Subcutaneous abdominal adipose tissue (tissue), 5 donors: ENCODE data around the gene EFCAB9.
A peak's percentile ranks its signal among the peaks of the same experiment; 100 is the strongest.
"Not testable (repeated sequence)": the region's sequence is repeated elsewhere in the genome, so short reads cannot be mapped to it uniquely, and the experiment has no call there.

Source experiments
- H3K27ac ChIP-seq: one replicate; pipeline ENCODE4 v1.7.0; 2013; ENCODE audit warnings: low read depth, mild to moderate bottlenecking, inconsistent platforms, low read length, moderate library complexity
- H3K27me3 ChIP-seq, 5 donors: one replicate each; pipeline ENCODE4 v1.7.0; 2013; ENCODE audit warnings: low read length in 5 of 5, inconsistent platforms in 1 of 5; ENCODE audit not compliant: control insufficient read depth in 5 of 5, insufficient read depth in 4 of 5
- H3K36me3 ChIP-seq, 5 donors: one replicate each; pipeline ENCODE4 v1.7.0; 2013; ENCODE audit warnings: low read length in 5 of 5; ENCODE audit not compliant: control insufficient read depth in 5 of 5, insufficient read depth in 5 of 5
- H3K4me1 ChIP-seq, 5 donors: one replicate each; pipeline ENCODE4 v1.7.0; 2013; ENCODE audit warnings: low read length in 5 of 5, mild to moderate bottlenecking in 3 of 5, moderate library complexity in 1 of 5; ENCODE audit not compliant: control insufficient read depth in 5 of 5, insufficient read depth in 5 of 5
- H3K4me3 ChIP-seq, 5 donors: one replicate each; pipeline ENCODE4 v1.7.0; 2013; ENCODE audit warnings: low read length in 5 of 5, low read depth in 1 of 5
- H3K9ac ChIP-seq, 5 donors: one replicate each; pipeline ENCODE4 v1.7.0; 2013; ENCODE audit warnings: low read length in 5 of 5, mild to moderate bottlenecking in 4 of 5, moderate library complexity in 3 of 5
- H3K9me3 ChIP-seq, 5 donors: one replicate each; pipeline ENCODE4 v1.7.0; 2013; ENCODE audit warnings: low read length in 5 of 5; ENCODE audit not compliant: control insufficient read depth in 5 of 5
- donor health status: healthy.
- donor health status: healthy.
- donor health status: healthy.
- donor health status: healthy.
- donor health status: healthy.

Gene EFCAB9

DNA sequence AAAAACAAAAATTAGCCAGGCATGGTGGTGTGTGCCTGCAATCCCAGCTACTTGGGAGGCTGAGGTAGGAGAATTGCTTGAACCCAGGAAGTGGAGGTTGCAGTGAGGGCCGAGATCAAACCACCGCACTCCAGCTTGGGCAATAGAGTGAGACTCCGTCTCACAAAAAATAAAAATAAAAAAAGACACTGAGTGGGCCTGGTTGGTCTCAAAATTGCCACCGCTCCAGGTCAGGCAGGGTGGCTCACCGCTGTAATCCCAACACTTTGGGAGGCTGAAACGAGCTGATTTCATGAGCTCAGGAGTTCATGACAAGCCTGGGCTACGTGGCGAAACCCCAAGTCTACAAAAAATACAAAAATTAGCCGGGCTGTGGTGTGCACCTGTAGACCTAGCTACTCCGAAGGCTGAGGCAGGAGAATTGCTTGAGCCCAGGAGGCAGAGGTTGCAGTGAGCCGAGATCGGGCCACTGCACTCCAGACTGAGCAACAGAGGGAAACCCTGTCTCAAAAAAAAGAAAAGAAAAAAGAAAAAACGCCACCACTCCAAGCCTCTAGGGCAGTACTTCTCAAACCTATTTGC is 7.8 kb upstream of the EFCAB9 start:
- Histone ChIP-seq H3K36me3 (no peaks in the 10 kb centered on the region), H3K4me3 (peak overlapping the region; percentile 76 to 94 (median 93)), H3K9me3 (no peaks in the 10 kb centered on the region), H3K27me3 (no peaks in the 10 kb centered on the region), H3K4me1 (peaks cover 0 to 46% (median 17%) of the 10 kb centered on the region in 5 donors), H3K9ac (peak overlapping the region; percentile 40 to 95 (median 77)), H3K27ac (peak overlapping the region; percentile 97)

DNA sequence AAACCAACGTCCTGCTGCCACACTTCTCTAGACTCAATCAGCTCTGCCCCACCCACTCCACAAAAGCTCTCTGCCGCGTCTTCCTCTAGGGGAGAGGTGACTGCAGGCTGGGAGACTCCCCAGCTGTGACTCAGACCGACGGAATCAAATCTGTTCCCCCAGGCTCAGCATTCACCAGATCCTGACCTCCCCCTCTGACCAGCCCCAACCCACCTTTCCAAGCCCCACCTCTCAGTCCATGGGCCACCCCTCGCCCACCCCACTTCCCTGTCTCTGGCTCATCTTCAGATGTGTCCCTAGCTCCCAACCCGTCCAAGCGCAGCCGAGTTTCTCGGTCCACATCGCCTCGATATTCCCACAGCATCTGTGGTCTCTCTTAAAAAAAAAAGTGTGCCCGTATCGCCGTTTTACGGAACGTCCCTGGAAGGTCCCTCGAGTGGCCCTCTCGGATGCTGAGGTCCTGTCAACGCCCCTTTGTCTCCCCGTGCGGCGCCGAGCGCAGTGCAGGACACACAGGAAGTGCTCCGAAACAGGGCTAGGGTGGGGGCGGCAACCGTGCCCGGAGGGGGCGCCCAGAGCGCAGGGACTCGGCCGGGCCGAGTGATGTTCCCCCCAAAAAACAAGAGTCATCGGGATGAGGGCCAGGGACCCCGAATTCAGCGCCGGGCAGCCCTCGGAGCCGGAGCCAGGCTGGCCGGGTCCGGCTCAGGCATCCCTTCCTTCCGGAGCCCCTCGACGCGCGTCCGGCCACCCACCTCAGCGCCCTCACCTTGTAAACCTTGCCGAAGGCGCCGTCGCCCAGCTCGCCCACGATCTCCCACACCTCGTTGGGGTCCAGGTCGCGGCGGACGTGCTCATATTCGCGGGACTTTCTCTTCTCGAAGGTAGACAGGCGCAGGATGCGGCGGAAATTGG is 6.6 kb upstream of the EFCAB9 start:
- no peaks in the 10 kb centered on the region for H3K27me3 ChIP-seq
- peak overlapping the region; percentile 43 to 96 (median 95) for H3K9ac ChIP-seq
- no peaks in the 10 kb centered on the region for H3K9me3 ChIP-seq
- peak overlapping the region; percentile 76 to 94 (median 93) for H3K4me3 ChIP-seq
- peak overlapping the region; percentile 97 for H3K27ac ChIP-seq
- H3K4me1 ChIP-seq, result peaks cover 0 to 46% (median 17%) of the 10 kb centered on the region in 5 donors
- H3K36me3 ChIP-seq, result no peaks in the 10 kb centered on the region

DNA sequence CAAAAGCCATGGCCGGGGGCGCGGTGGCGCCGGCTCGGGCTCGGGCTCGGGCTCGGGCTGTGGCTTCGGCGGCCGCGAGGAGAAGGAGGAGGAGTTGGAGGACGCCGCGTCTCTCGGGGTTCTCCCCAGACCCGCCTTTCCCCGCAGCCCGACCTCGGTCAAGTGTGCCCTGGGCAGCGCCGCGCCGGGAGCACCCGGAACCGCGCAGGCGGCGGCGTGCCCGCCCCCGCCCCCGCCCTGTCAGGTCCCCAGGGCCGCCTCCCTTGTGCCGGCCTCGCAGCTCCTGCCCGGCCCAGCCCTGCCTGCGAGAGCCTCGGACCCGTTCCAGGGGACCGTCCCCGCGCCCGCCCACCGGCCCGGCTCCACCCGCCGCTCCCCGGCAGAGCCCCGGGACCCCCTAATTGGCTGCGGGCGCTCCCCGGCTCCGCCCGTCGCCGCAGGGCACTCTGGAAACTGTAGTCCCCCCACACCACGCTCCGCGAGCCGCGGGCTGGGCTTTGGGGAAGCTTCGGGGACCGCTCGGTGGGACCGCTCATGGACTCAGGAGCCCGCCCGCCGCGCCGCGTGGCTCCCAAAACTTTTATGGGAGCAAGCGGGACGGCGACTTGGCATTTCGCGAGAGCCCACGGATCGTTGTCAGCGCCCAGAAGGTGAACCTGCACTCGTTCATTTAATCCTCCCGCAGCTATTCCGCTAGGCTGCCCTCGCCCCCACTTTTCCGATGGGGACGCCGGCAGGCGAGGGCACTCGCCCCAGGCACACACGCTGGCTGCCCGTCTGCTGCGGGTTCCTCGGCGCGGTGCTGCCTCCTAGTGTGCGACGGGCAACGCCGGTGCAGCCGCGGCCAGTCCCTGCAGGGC is 5.7 kb upstream of the EFCAB9 start, which contains the start of gene STK10:
Gene STK10, minus strand, starts transcription at position 192 of the 860 bp plus-strand sequence. Its CDS starts 182 bp downstream, at position 10.
- Histone ChIP-seq H3K36me3 (no peaks in the 10 kb centered on the region), H3K9me3 (no peaks in the 10 kb centered on the region), H3K27ac (peak within 1 kb of the TSS; percentile 97), H3K9ac (peak within 1 kb of the TSS; percentile 32 to 96 (median 95)), H3K4me3 (peak within 1 kb of the TSS; percentile 76 to 94 (median 93)), H3K4me1 (peaks cover 0 to 46% (median 17%) of the 10 kb centered on the region in 5 donors), H3K27me3 (no peaks in the 10 kb centered on the region)

DNA sequence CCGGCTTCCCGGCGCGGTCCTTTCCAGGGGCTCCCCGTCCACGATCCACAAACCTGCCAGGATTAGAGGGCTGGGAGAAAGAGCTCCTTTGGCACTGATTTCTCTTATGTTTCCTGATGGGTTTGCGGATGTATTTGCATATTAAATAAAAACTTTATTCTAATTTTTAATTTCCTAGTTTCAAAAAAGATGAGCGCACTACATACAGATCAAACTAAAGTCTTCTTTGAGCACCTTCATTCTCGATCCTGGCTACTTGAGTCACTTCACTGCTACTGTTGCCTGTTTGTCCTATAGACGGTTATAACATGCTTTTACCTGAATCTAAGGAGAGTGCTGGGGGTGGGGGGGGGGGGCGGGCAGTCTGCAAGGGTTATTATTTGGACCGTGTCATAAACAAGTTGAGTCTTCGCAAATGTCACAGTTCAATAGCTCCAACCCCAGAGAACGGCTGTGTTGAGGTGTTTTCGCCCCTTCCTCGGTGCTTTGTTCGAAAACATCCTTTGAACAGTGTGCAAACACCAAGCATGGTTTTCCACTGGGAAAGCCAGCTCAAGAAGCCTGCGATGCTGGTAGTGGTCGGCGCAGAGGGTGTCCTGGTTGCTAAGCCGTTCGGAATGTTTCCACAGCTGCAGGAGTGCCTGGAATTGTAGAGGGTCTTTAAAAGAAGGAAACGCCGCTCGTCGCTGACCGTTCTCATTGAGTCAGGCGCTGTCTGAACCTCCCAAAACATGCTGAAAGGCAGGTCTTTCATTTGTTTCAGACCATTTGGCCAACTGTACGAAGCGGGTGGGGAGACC is 4.9 kb upstream of the EFCAB9 start:
- Histone ChIP-seq H3K36me3 (no peaks in the 10 kb centered on the region), H3K9ac (peak overlapping the region in 2 of 5 donors; percentile 48 to 77), H3K27me3 (no peaks in the 10 kb centered on the region), H3K9me3 (no peaks in the 10 kb centered on the region), H3K27ac (no peak overlapping the region), H3K4me1 (peaks cover 0 to 40% (median 17%) of the 10 kb centered on the region in 5 donors), H3K4me3 (peak overlapping the region in 3 of 5 donors; percentile 76 to 93 (median 92))

DNA sequence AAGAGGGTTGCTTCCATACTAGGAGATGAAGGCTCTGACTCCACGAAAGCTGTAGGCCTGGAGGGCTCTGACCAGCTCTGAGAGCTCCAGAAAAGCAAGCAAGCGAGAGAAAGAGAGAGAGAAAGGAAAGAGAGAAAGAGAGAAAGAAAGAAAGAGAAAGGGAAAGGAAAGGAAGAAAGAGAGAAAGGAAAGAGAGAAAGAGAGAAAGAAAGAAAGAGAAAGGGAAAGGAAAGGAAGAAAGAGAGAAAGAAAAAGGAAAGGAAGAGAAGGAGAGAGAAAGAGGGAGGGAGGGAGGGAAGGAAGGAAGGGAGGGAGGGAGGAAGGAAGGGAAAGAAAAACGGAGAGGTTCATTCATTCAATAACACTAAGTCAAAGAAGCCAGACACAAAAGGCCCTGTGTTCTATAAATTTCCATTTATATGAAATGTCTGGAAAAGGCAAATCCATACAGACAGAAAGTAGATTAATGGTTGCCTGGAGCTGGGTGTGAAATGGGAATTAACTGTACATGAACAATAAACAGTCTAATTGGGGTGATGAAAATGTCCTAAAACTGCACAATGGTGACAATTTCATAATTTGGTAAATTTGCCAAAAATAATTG is 4.2 kb upstream of the EFCAB9 start:
- Histone ChIP-seq H3K27ac (no peak overlapping the region), H3K27me3 (no peaks in the 10 kb centered on the region), H3K4me1 (peaks cover 0 to 34% (median 17%) of the 10 kb centered on the region in 5 donors), H3K4me3 (no peak overlapping the region), H3K9ac (no peak overlapping the region), H3K36me3 (no peaks in the 10 kb centered on the region), H3K9me3 (no peaks in the 10 kb centered on the region)

DNA sequence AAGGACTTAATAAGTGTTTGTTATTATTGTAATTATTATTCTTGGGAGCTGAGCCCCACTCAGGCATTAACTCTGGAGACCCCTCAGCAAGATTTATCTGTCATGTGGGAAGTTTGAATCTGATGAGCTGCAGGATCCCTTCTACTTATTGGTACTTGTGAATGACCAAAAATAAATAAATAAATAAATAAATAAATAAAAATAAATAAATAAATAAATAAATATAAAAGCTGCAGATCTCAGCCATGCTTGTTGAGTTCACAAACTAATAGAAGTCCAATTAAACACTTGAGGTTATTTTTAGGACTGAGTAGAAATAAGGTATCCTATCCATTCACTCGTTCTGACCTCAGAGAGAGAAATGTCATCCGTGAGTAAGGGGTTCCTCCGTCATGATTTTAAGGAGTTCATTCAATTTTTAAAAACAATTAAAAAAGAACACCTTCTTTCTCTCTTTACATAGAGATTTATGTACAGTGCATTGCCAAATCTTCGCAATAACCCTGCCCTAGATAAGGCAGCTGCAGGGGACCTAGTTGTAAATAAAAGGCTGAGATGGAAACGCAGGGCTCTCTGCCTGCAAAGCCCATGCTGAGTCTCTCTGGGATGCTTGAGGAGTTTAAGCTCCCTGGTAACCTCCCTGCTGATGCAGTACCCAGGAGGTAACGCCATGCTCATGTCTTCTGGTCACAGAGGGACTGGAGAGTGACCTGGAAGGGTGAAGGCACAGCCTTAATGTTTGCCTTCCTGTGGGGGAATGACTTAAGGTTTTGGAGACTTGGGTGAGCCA is 1.2 kb downstream of the EFCAB9 start:
- no peaks in the 10 kb centered on the region for H3K9me3 ChIP-seq
- no peak overlapping the region for H3K27ac ChIP-seq
- H3K4me3 ChIP-seq, result no peak overlapping the region
- peaks cover 0 to 2% (median 0%) of the 10 kb centered on the region in 5 donors for H3K27me3 ChIP-seq
- no peak overlapping the region for H3K9ac ChIP-seq
- H3K4me1 ChIP-seq, result no peaks in the 10 kb centered on the region
- H3K36me3 ChIP-seq, result no peaks in the 10 kb centered on the region

DNA sequence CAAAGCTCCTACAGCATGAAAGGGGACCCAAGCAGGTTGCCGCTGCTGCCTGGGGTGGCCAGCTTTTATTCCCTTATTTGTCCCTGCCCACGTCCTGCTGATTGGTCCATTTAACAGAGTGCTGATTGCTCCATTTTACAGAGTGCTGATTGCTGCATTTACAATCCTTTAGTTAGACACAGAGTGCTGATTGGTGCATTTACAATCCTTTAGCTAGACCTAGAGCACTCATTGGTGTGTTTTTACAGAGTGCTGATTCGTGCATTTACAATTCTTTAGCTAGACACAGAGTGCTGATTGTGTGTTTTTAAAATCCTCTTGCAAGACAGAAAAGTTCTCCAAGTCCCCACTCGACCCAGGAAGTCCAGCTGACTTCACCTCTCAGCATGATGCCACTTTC is 3.8 kb downstream of the EFCAB9 start:
- not testable (repeated sequence) for H3K9me3 ChIP-seq, H3K27me3 ChIP-seq, H3K4me3 ChIP-seq, H3K36me3 ChIP-seq, H3K27ac ChIP-seq, H3K4me1 ChIP-seq, H3K9ac ChIP-seq

DNA sequence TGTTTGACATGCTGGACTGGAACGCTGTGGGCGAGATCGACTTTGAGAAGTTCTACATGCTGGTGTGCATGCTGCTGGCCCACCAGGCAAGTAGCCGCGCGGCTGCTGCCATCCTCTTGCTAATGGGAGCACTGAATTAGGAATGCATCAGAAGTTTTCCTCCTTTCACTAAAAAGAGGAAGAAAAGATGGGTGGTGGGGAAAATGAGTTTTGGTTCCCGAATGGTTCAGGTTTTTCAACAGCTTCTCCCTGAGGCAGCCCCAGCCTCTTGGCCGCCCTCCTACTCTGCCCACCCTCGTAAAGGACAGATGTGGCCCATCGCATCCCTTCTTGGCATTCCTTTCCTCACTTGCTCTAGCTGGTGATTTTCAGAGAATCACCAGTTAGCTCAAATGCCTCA is 5.5 kb downstream of the EFCAB9 start:
- Histone ChIP-seq H3K4me1 (no peaks in the 10 kb centered on the region), H3K36me3 (no peaks in the 10 kb centered on the region), H3K9ac (no peak overlapping the region), H3K27me3 (peaks cover 0 to 2% (median 0%) of the 10 kb centered on the region in 5 donors), H3K9me3 (no peaks in the 10 kb centered on the region), H3K27ac (no peak overlapping the region), H3K4me3 (no peak overlapping the region)
